GM19023 (cell line): ENCODE measurements around the gene PTPRZ1.

Experiments
- ATAC-seq: cut with Tn5 transposase; IDR thresholded peaks from one replicate; pipeline ENCODE4 v1.9.1; 2021; ENCODE audit warnings: mild to moderate bottlenecking, moderate library complexity; ENCODE audit not compliant: unreplicated experiment

The PTPRZ1 gene

GRCh38 chr7:121872831-121873288 lies at the start of gene PTPRZ1:
PTPRZ1 (plus strand) TSS chr7:121873161; CDS start chr7:121873500, 339 bp downstream.
- no peak for ATAC-seq

- ATAC-seq = no peak
Measured at GRCh38 chr7:121824276-121824675, 48.7 kb upstream of the PTPRZ1 start.

DNA sequence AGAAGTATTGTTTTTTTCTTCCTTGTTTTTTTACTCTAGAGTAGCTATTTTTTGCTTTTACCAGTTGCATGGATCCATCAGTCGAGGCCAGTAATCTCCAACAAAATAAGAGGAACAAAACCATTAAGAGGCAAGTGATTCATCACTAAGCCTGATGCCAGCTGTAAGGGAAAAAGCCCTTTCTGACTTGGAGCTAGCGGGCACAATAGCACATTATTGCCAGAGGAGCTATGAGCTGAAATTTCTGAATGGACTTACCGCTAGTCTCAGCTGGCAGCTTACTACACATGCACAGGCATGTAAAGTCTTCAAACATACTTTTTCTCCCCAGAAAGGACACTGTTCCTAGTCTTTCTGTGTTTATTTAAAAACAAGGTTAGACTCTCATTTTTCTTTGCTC lies 41.6 kb upstream of the PTPRZ1 start:
- ATAC-seq = no peak

- ATAC-seq = no peak
Measured at GRCh38 chr7:121831801-121832200, 41.2 kb upstream of the PTPRZ1 start.

DNA sequence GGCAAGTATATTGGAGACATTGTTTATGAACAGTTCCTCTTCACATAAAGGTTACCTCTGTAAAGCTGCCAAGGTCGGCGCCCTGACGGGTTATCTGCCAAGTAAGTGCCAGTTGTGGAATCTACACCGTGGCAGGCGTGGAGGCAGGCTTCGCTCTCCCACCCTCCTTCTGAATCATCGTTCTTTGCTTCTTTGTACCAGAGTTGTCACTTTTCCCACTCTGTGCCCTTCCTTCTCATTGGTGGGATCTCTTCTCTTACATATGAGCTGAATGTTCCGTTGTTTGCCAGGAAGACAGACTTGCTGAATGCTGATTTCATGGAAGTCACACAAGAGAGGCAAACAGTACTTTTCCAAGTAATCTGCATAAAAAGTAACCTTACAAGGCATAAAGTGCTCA lies 40.6 kb upstream of the PTPRZ1 start:
- no peak for ATAC-seq

- no peak for ATAC-seq
Measured at GRCh38 chr7:121833991-121834390, 39.0 kb upstream of the PTPRZ1 start.

GRCh38 chr7:121837462-121837861 lies 35.5 kb upstream of the PTPRZ1 start:
- ATAC-seq = no peak

- ATAC-seq = no peak
Measured at GRCh38 chr7:121847041-121847440, 25.9 kb upstream of the PTPRZ1 start.

GRCh38 chr7:121853307-121853706 lies 19.7 kb upstream of the PTPRZ1 start:
- ATAC-seq = no peak

- ATAC-seq = no peak
Measured at GRCh38 chr7:121860953-121861352, 12.0 kb upstream of the PTPRZ1 start.

DNA sequence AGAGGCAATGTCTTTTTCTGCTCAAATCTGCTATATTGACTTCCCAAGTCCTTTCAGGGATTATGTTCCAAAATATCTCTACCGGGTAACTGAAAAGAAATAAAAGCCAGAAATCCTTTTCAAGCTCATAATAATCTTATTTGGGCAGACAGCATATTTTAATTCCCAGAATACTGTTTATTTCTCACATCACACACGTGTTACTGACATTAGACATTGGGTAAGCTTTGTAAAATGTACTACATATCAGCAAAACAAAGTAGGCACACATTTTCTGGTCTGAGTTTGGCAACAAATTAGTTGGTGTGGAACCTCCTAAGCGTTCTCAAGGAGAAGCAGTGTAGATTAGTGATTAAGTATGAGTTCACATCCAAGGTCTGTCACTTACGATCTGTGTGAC lies 10.4 kb upstream of the PTPRZ1 start:
- no peak for ATAC-seq

DNA sequence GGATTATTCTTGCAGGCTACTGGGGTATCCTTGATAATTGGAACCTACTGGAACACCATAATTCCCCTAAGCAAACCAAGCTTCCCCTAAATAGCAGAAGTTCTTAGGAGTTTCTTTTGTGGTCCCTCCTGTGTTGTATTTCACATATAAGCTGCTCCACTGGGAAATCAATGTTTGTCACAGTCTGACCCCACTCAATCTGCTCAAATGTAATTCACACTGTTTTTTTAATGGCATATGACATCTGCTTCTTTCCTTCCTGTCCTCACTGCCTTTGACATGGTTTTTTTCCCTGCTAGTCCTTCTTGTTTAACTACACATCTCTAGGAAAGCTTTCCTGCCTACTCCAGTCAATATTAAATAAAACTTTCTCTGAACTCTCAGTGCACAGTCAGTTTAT lies 1.8 kb upstream of the PTPRZ1 start:
- no peak for ATAC-seq

DNA sequence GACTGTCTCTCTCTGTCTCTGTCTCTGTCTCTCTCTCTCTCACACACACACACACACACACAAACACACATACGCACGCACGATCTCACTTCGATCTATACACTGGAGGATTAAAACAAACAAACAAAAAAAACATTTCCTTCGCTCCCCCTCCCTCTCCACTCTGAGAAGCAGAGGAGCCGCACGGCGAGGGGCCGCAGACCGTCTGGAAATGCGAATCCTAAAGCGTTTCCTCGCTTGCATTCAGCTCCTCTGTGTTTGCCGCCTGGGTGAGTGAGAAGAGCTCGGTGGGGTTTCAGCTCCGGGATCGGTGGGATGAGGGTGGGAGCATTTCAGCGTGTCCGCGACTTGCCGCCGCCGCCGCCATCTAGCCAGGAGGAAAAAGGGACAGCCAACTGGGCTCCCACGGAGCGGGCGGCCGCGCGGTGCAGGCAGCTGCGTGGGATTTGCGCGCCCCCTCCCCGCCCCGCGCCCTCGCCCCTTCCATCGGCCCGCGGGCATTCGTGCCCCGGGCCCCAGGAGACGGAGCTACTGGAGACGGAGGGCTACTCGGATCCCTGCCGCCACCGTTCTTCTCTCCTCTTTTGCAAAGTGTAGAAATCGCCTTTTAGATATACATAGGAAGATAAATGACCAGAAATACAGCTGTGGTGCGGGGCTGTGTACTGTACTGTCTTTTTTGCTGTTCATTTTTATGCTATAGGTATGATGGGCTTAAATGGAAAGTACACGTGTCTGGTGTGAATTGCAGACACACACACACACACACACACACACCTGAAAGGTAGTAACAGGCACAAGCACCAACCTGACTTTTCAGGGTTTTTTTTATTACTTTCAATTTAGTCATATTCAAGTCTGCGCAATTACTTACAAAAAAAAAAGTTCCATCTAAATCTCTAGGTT lies 581 bp downstream of the PTPRZ1 start:
- no peak for ATAC-seq

GRCh38 chr7:121874298-121874697 lies 1.3 kb downstream of the PTPRZ1 start:
- ATAC-seq = no peak

DNA sequence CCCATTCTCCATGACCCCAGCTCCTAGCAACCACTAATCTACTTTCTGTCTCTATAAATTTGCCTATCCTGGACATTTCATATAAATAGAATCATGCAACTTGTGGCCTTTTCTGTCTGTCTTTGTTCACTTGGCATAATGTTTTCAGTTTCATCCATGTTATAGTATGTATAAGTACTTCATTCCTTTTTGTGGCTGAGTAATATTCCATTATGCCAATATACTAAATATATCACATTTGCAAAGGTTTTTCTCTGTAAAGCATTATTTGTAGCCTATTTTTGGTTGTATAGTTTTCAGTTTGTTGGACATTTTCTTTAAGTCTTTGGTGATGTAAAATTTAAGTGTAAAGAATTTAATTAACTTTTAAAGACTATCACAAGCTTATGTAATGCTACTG lies 2.2 kb downstream of the PTPRZ1 start:
- ATAC-seq = no peak

DNA sequence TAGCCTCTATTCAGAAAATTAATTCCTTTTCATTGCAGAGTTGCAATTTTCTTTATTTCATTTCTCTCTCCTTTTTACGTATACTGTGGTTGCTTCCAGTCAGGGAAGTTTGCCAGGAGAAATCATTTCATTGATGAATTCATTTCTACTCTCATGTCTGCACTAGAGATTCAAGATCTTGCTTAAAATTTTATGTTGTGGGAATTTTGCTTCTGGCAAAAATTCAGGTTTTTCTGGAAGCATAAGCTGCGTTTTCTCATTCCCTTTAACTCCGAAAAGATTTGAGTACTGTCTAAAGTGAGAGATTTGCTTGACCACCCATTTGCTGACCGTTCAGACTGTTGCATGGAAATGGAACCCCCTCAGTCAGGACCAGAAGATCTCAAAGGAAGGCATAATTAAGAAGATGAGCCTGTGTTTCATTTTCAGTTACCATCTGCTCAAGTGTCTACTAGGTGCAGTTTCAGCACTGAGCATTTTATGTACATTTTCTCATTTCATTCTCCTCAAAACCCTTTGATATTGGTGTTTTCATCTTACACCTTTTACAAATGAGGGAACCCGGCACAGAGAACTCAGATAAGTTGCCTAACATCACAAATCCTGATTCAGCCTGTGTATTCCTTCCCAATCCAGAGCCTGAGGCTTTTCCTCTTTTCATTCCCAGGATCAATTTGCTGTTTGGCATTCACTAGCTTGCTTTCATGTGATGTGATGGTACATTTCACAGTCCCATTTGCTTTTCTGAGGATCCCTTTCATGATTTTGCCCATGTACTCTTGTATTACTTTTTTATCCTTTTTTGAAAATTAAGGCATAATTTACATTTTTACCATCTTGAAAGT lies 3.9 kb downstream of the PTPRZ1 start:
- ATAC-seq = no peak

DNA sequence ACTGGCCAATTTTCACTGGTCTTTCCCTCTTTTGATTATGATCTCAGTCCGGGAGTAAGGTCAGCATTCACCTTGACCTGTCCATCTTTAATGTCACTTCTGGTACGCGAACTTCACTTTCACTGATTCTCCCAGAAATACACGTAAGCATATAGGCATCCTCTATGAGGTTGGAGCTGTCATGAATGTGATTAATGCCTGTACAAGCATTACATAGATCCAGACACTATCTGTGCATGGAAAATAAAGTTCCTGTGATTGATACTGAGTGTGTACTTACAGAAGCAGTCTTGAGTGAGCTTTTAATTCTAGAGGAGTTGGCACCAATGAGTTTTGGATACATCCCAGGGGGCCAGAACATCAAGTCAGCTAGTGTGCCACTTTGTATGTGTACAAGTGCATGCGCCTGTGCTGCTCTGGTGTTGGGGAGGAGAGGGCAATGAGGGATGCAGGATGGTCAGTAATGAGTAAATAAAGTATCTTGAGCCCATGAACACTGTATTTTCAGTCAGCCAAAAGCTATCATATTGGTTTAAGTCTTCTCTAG lies 6.0 kb downstream of the PTPRZ1 start:
- no peak for ATAC-seq

- ATAC-seq = no peak
Measured at GRCh38 chr7:121879544-121879943, 6.6 kb downstream of the PTPRZ1 start.

DNA sequence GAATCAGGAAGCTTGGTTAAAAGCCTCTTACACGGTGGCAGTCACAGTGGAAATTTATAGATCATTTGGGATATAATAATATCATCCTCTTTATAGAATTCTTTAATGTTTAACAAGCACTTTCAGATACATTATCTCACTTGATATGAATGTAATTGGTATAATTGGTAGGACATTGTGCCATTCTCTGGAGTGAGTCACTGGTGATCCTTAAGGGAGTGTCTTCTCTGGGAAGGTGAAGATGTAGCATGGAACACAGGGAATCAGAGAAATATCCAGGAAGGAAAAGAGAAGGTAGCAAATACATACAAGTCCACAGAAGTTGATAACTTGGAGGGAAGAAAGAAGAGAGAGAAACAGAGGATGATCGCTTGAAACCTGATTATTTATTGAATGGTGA lies 9.8 kb downstream of the PTPRZ1 start:
- ATAC-seq = no peak

- ATAC-seq = no peak
Measured at GRCh38 chr7:121885166-121885920, 12.4 kb downstream of the PTPRZ1 start.

DNA sequence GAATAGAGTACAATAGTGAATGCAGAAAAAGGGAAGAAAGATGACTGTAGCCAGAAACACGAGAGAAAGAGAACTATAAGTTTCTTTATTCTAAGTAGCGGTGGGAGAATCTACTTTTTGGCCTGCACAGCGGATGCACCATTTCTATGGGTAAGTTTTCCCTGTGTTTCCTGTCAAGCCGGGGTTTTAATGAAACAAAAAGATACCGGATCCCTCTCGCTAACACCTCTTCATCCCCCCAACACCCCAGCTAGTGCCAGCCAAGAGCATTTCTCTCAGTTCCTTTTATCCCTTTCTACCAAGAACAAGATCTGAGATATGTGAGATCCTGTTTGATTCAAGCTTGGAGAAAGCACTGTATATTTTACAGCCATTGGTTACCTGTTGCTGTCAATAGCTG lies 14.7 kb downstream of the PTPRZ1 start:
- no peak for ATAC-seq
